ENCODE data around the gene BICD2.

BICD2 gene

GRCh38 chr9:92794426-92794825, 29.8 kb upstream of the BICD2 start:
- H3K9ac ChIP-seq (ENCODE audit: low read length), result no peak overlapping the region

GRCh38 chr9:92790542-92791527, 26.2 kb upstream of the BICD2 start:
- Histone ChIP-seq H3K9ac (ENCODE audit: low read length) (no peak overlapping the region), H3K36me3 (ENCODE audit: insufficient read depth, low read length) (no peaks in the 10 kb centered on the region), H3K27me3 (ENCODE audit: control insufficient read depth in 1 of 2, insufficient read depth in 2 of 2, low read length in 2 of 2) (no peaks in the 10 kb centered on the region), H3K4me3 (ENCODE audit: low read depth in 1 of 2, low read length in 2 of 2) (no peak overlapping the region), H3K4me1 (ENCODE audit: insufficient read depth, low read length) (no peaks in the 10 kb centered on the region), H3K27ac (ENCODE audit: low read depth, low read length) (no peak overlapping the region), H3K9me3 (ENCODE audit: low read length) (no peaks in the 10 kb centered on the region)

More at GRCh38 chr9:92794426-92794825, 29.8 kb upstream of the BICD2 start:
- Histone ChIP-seq H3K27me3 (ENCODE audit: control insufficient read depth in 1 of 2, insufficient read depth in 2 of 2, low read length in 2 of 2) (peaks cover 0 to 5% of the 10 kb centered on the region in 2 donors), H3K9me3 (ENCODE audit: low read length) (no peaks in the 10 kb centered on the region), H3K4me1 (ENCODE audit: insufficient read depth, low read length) (no peaks in the 10 kb centered on the region), H3K4me3 (ENCODE audit: low read depth in 1 of 2, low read length in 2 of 2) (no peak overlapping the region), H3K36me3 (ENCODE audit: insufficient read depth, low read length) (no peaks in the 10 kb centered on the region), H3K27ac (ENCODE audit: low read depth, low read length) (no peak overlapping the region)

GRCh38 chr9:92786298-92786697, 21.7 kb upstream of the BICD2 start:
- H3K4me1 ChIP-seq (ENCODE audit: insufficient read depth, low read length), result no peaks in the 10 kb centered on the region
- no peak overlapping the region for H3K27ac ChIP-seq (ENCODE audit: low read depth, low read length)
- no peak overlapping the region for H3K9ac ChIP-seq (ENCODE audit: low read length)
- no peaks in the 10 kb centered on the region for H3K36me3 ChIP-seq (ENCODE audit: insufficient read depth, low read length)
- no peaks in the 10 kb centered on the region for H3K9me3 ChIP-seq (ENCODE audit: low read length)
- no peaks in the 10 kb centered on the region for H3K27me3 ChIP-seq (ENCODE audit: control insufficient read depth in 1 of 2, insufficient read depth in 2 of 2, low read length in 2 of 2)
- no peak overlapping the region for H3K4me3 ChIP-seq (ENCODE audit: low read depth in 1 of 2, low read length in 2 of 2)

- Histone ChIP-seq H3K27me3 (ENCODE audit: control insufficient read depth in 1 of 2, insufficient read depth in 2 of 2, low read length in 2 of 2) (no peaks in the 10 kb centered on the region), H3K9me3 (ENCODE audit: low read length) (no peaks in the 10 kb centered on the region), H3K4me1 (ENCODE audit: insufficient read depth, low read length) (no peaks in the 10 kb centered on the region), H3K4me3 (ENCODE audit: low read depth in 1 of 2, low read length in 2 of 2) (no peak overlapping the region), H3K36me3 (ENCODE audit: insufficient read depth, low read length) (no peaks in the 10 kb centered on the region), H3K27ac (ENCODE audit: low read depth, low read length) (no peak overlapping the region), H3K9ac (ENCODE audit: low read length) (no peak overlapping the region)
Observed at GRCh38 chr9:92781899-92782298, 17.3 kb upstream of the BICD2 start.

GRCh38 chr9:92780206-92780605, 15.6 kb upstream of the BICD2 start:
- Histone ChIP-seq H3K27ac (ENCODE audit: low read depth, low read length) (no peak overlapping the region), H3K9me3 (ENCODE audit: low read length) (no peaks in the 10 kb centered on the region), H3K4me3 (ENCODE audit: low read depth in 1 of 2, low read length in 2 of 2) (no peak overlapping the region), H3K36me3 (ENCODE audit: insufficient read depth, low read length) (no peaks in the 10 kb centered on the region), H3K4me1 (ENCODE audit: insufficient read depth, low read length) (no peaks in the 10 kb centered on the region), H3K9ac (ENCODE audit: low read length) (no peak overlapping the region), H3K27me3 (ENCODE audit: control insufficient read depth in 1 of 2, insufficient read depth in 2 of 2, low read length in 2 of 2) (no peaks in the 10 kb centered on the region)

- H3K27me3 ChIP-seq (ENCODE audit: control insufficient read depth in 1 of 2, insufficient read depth in 2 of 2, low read length in 2 of 2), result no peaks in the 10 kb centered on the region
- no peak overlapping the region for H3K27ac ChIP-seq (ENCODE audit: low read depth, low read length)
- no peak overlapping the region for H3K9ac ChIP-seq (ENCODE audit: low read length)
Observed at GRCh38 chr9:92775466-92775865, 10.8 kb upstream of the BICD2 start.

GRCh38 chr9:92774274-92774673, 9.6 kb upstream of the BICD2 start:
- H3K27ac ChIP-seq (ENCODE audit: low read depth, low read length), result no peak overlapping the region
- no peak overlapping the region for H3K9ac ChIP-seq (ENCODE audit: low read length)

More at GRCh38 chr9:92775466-92775865, 10.8 kb upstream of the BICD2 start:
- H3K4me3 ChIP-seq (ENCODE audit: low read depth in 1 of 2, low read length in 2 of 2), result no peak overlapping the region
- H3K4me1 ChIP-seq (ENCODE audit: insufficient read depth, low read length), result no peaks in the 10 kb centered on the region
- no peaks in the 10 kb centered on the region for H3K9me3 ChIP-seq (ENCODE audit: low read length)
- H3K36me3 ChIP-seq (ENCODE audit: insufficient read depth, low read length), result no peaks in the 10 kb centered on the region

GRCh38 chr9:92773810-92774209, 9.2 kb upstream of the BICD2 start:
- no peaks in the 10 kb centered on the region for H3K36me3 ChIP-seq (ENCODE audit: insufficient read depth, low read length)
- no peaks in the 10 kb centered on the region for H3K9me3 ChIP-seq (ENCODE audit: low read length)
- H3K27ac ChIP-seq (ENCODE audit: low read depth, low read length), result no peak overlapping the region
- no peaks in the 10 kb centered on the region for H3K4me1 ChIP-seq (ENCODE audit: insufficient read depth, low read length)
- no peak overlapping the region for H3K4me3 ChIP-seq (ENCODE audit: low read depth in 1 of 2, low read length in 2 of 2)
- H3K9ac ChIP-seq (ENCODE audit: low read length), result no peak overlapping the region
- H3K27me3 ChIP-seq (ENCODE audit: control insufficient read depth in 1 of 2, insufficient read depth in 2 of 2, low read length in 2 of 2), result no peaks in the 10 kb centered on the region

More at GRCh38 chr9:92774274-92774673, 9.6 kb upstream of the BICD2 start:
- Histone ChIP-seq H3K4me3 (ENCODE audit: low read depth in 1 of 2, low read length in 2 of 2) (no peak overlapping the region), H3K4me1 (ENCODE audit: insufficient read depth, low read length) (no peaks in the 10 kb centered on the region), H3K9me3 (ENCODE audit: low read length) (no peaks in the 10 kb centered on the region), H3K36me3 (ENCODE audit: insufficient read depth, low read length) (no peaks in the 10 kb centered on the region), H3K27me3 (ENCODE audit: control insufficient read depth in 1 of 2, insufficient read depth in 2 of 2, low read length in 2 of 2) (no peaks in the 10 kb centered on the region)

- Histone ChIP-seq H3K27me3 (ENCODE audit: control insufficient read depth in 1 of 2, insufficient read depth in 2 of 2, low read length in 2 of 2) (no peaks in the 10 kb centered on the region), H3K4me3 (ENCODE audit: low read depth in 1 of 2, low read length in 2 of 2) (no peak overlapping the region), H3K9ac (ENCODE audit: low read length) (no peak overlapping the region), H3K36me3 (ENCODE audit: insufficient read depth, low read length) (no peaks in the 10 kb centered on the region), H3K4me1 (ENCODE audit: insufficient read depth, low read length) (no peaks in the 10 kb centered on the region), H3K9me3 (ENCODE audit: low read length) (no peaks in the 10 kb centered on the region), H3K27ac (ENCODE audit: low read depth, low read length) (no peak overlapping the region)
Observed at GRCh38 chr9:92771309-92771708, 6.7 kb upstream of the BICD2 start.

GRCh38 chr9:92770360-92770995, 5.8 kb upstream of the BICD2 start:
- no peak overlapping the region for H3K27ac ChIP-seq (ENCODE audit: low read depth, low read length)
- no peaks in the 10 kb centered on the region for H3K9me3 ChIP-seq (ENCODE audit: low read length)
- no peak overlapping the region for H3K9ac ChIP-seq (ENCODE audit: low read length)
- H3K27me3 ChIP-seq (ENCODE audit: control insufficient read depth in 1 of 2, insufficient read depth in 2 of 2, low read length in 2 of 2), result no peaks in the 10 kb centered on the region
- peaks cover 8% of the 10 kb centered on the region for H3K4me1 ChIP-seq (ENCODE audit: insufficient read depth, low read length)
- no peak overlapping the region for H3K4me3 ChIP-seq (ENCODE audit: low read depth in 1 of 2, low read length in 2 of 2)
- H3K36me3 ChIP-seq (ENCODE audit: insufficient read depth, low read length), result no peaks in the 10 kb centered on the region

GRCh38 chr9:92769990-92770359, 5.3 kb upstream of the BICD2 start:
- peaks cover 9% of the 10 kb centered on the region for H3K4me1 ChIP-seq (ENCODE audit: insufficient read depth, low read length)
- H3K9me3 ChIP-seq (ENCODE audit: low read length), result no peaks in the 10 kb centered on the region
- H3K27ac ChIP-seq (ENCODE audit: low read depth, low read length), result no peak overlapping the region
- H3K27me3 ChIP-seq (ENCODE audit: control insufficient read depth in 1 of 2, insufficient read depth in 2 of 2, low read length in 2 of 2), result no peaks in the 10 kb centered on the region
- no peak overlapping the region for H3K9ac ChIP-seq (ENCODE audit: low read length)
- H3K4me3 ChIP-seq (ENCODE audit: low read depth in 1 of 2, low read length in 2 of 2), result no peak overlapping the region
- H3K36me3 ChIP-seq (ENCODE audit: insufficient read depth, low read length), result no peaks in the 10 kb centered on the region
